KMS-11 (cell line): ENCODE measurements around the gene TSC22D3.

ENCODE experiments used
- H2AFZ ChIP-seq: fragments of 200-600 bp; sonication (generic); 2 replicates; pipeline ENCODE4 v1.6.1; 2016; ENCODE audit warnings: antibody characterized with exemption, mixed run types, low read depth
- H3K27ac ChIP-seq: fragments of 200-600 bp; sonication (generic); 2 replicates; pipeline ENCODE4 v1.6.1; 2016; ENCODE audit warnings: mild to moderate bottlenecking, mixed run types
- H3K27me3 ChIP-seq: fragments of 200-600 bp; sonication (generic); 2 replicates; pipeline ENCODE4 v1.6.1; 2017; ENCODE audit warnings: mild to moderate bottlenecking, low read depth, mixed run types, moderate library complexity; ENCODE audit not compliant: insufficient read depth
- H3K36me3 ChIP-seq: fragments of 200-600 bp; sonication (generic); 2 replicates; pipeline ENCODE4 v1.6.1; 2017; ENCODE audit warnings: mild to moderate bottlenecking, mixed run types; ENCODE audit not compliant: insufficient read depth
- H3K4me1 ChIP-seq: fragments of 200-600 bp; sonication (generic); 2 replicates; pipeline ENCODE4 v1.6.1; 2016; ENCODE audit warnings: mild to moderate bottlenecking, low read depth, mixed run types; ENCODE audit not compliant: poor library complexity, severe bottlenecking
- H3K4me2 ChIP-seq: fragments of 200-600 bp; sonication (generic); 2 replicates; pipeline ENCODE4 v1.7.0; 2016; ENCODE audit warnings: mild to moderate bottlenecking, mixed run types
- H3K4me3 ChIP-seq: fragments of 200-600 bp; sonication (generic); IDR thresholded peaks from 2 replicates; pipeline ENCODE4 v1.6.1; 2017; ENCODE audit warnings: low read depth, low read length, mixed read lengths; ENCODE audit not compliant: insufficient read depth
- H3K79me2 ChIP-seq: fragments of 200-600 bp; sonication (generic); 2 replicates; pipeline ENCODE4 v1.6.1; 2016; ENCODE audit warnings: low read depth, mixed run types; ENCODE audit not compliant: insufficient read depth
- H3K9ac ChIP-seq: fragments of 200-600 bp; sonication (generic); 2 replicates; pipeline ENCODE4 v1.6.1; 2016; ENCODE audit warnings: mild to moderate bottlenecking, mixed run types
- H4K20me1 ChIP-seq: fragments of 200-600 bp; sonication (generic); 2 replicates; pipeline ENCODE4 v1.6.1; 2016; ENCODE audit warnings: mild to moderate bottlenecking, mixed run types; ENCODE audit not compliant: insufficient read depth
- CTCF ChIP-seq: fragments of 200-600 bp; sonication (generic); conservative IDR thresholded peaks from 2 replicates; pipeline ENCODE4 v1.6.1; 2017; ENCODE audit warnings: low read depth, mild to moderate bottlenecking, antibody characterized with exemption, low read length, moderate library complexity, mixed read lengths

Gene TSC22D3

GRCh38 chrX:107667426-107667825, 108.2 kb downstream of the TSC22D3 start:
- Histone ChIP-seq H3K4me2 (no peak overlapping the region), H3K4me1 (peaks cover 32% of the 10 kb centered on the region), H3K27me3 (no peaks in the 10 kb centered on the region), H2AFZ (no peak overlapping the region), H3K9ac (no peak overlapping the region), H3K79me2 (no peaks in the 10 kb centered on the region; the same call in 1 of the 2 replicates), H3K27ac (no peak overlapping the region), H3K4me3 (no peak overlapping the region), H3K36me3 (no peaks in the 10 kb centered on the region), H4K20me1 (no peaks in the 10 kb centered on the region)
- TF ChIP-seq CTCF, result no peak

- peaks cover 27% of the 10 kb centered on the region for H3K4me1 ChIP-seq
- H3K36me3 ChIP-seq, result no peaks in the 10 kb centered on the region
- no peak overlapping the region for H3K4me2 ChIP-seq
- H3K27ac ChIP-seq, result no peak overlapping the region
- no peaks in the 10 kb centered on the region for H4K20me1 ChIP-seq
- no peak overlapping the region for H3K9ac ChIP-seq
- no peak overlapping the region for H3K4me3 ChIP-seq
- TF ChIP-seq CTCF, result no peak
- no peaks in the 10 kb centered on the region for H3K27me3 ChIP-seq
- no peak overlapping the region for H2AFZ ChIP-seq
- no peaks in the 10 kb centered on the region; the same call in 1 of the 2 replicates for H3K79me2 ChIP-seq
Observed at GRCh38 chrX:107666931-107667330, 108.7 kb downstream of the TSC22D3 start.
